Esophagus squamous epithelium (tissue), 5 donors: ENCODE data around the gene CLEC2L. TPM values are rescaled to one million over a fixed set of nuclear protein-coding genes. Genes with fewer than 3 reads are reported as not detected.
"Not testable (repeated sequence)": the region's sequence is repeated elsewhere in the genome, so short reads cannot be mapped to it uniquely, and the experiment has no call there.

Experiments
- DNase-seq: peaks from one replicate; lab custom pipeline; 2025; lab: John Stamatoyannopoulos, UW
- H3K27ac ChIP-seq, 4 donors: fragments of 200-600 bp; sonication (generic); one replicate each; pipeline ENCODE4 v1.5.1; 2016 to 2019; ENCODE audit warnings: mild to moderate bottlenecking in 1 of 4
- H3K27me3 ChIP-seq, 4 donors: fragments of 200-600 bp; sonication (generic); 1 replicate in 3 of 4; 2 replicates in 1 of 4; pipeline versions ENCODE4 v1.5.1 to v1.6.0; 2017 to 2021; ENCODE audit warnings: antibody characterized with exemption in 1 of 4
- H3K36me3 ChIP-seq, 3 donors: fragments of 200-600 bp; sonication (generic); one replicate each; pipeline ENCODE4 v1.5.1; 2016 to 2019
- H3K4me1 ChIP-seq, 3 donors: fragments of 200-600 bp; sonication (generic); one replicate each; pipeline ENCODE4 v1.5.1; 2017 to 2019
- H3K4me3 ChIP-seq, 4 donors: fragments of 200-600 bp; sonication (generic); 1 replicate in 3 of 4; 2 replicates in 1 of 4; pipeline ENCODE4 v1.5.1; 2016 to 2019; ENCODE audit warnings: mild to moderate bottlenecking in 2 of 4, moderate library complexity in 1 of 4
- H3K9me3 ChIP-seq, 3 donors: fragments of 200-600 bp; sonication (generic); one replicate each; pipeline ENCODE4 v1.5.1; 2016 to 2019
- POLR2A ChIP-seq, 4 donors: fragments of 450-650 bp; IDR thresholded peaks; one replicate each; pipeline ENCODE4 v1.6.1; 2017; ENCODE audit warnings: antibody characterized with exemption in 4 of 4, mild to moderate bottlenecking in 4 of 4, moderate library complexity in 3 of 4
- WGBS, 2 donors: methylation state at CpG; one replicate each; pipeline ENCODE4 v1.1.5; 2018; 5-methylcytosine and 5-hydroxymethylcytosine counted together
- intact Hi-C: fragments of 100-400 bp; cut with DNase I; formaldehyde crosslinking; loops from one replicate; pipeline ENCODE4 v1.15.0; 2022
- total RNA-seq, 4 donors: library from RNA; depleted of rRNA; stranded (reverse); fragments of >200 nt; gene quantifications; one replicate each; pipeline ENCODE4 v1.1.0, GENCODE V29; 2016
- TF ChIP-seq, protein P1 (sequence below), 6 experiments: fragments of 450-650 bp in 4 of 6; fragments of 200-600 bp in 2 of 6; sonication (generic) in 2 of 6; IDR thresholded peaks; one replicate each; pipeline ENCODE4 v1.5.1; 2016 to 2019; ENCODE audit warnings: antibody characterized with exemption in 6 of 6, mild to moderate bottlenecking in 4 of 6, moderate library complexity in 4 of 6
- donor health status: DM: yes; HTN: yes; CAD: no.

Gene CLEC2L
- total RNA-seq, 4 donors from 2014 or later: not detected

- H3K27me3 ChIP-seq: peaks cover 0 to 30% (median 0%) of the 10 kb centered on the region in 4 donors
- TF ChIP-seq, protein P1, sequence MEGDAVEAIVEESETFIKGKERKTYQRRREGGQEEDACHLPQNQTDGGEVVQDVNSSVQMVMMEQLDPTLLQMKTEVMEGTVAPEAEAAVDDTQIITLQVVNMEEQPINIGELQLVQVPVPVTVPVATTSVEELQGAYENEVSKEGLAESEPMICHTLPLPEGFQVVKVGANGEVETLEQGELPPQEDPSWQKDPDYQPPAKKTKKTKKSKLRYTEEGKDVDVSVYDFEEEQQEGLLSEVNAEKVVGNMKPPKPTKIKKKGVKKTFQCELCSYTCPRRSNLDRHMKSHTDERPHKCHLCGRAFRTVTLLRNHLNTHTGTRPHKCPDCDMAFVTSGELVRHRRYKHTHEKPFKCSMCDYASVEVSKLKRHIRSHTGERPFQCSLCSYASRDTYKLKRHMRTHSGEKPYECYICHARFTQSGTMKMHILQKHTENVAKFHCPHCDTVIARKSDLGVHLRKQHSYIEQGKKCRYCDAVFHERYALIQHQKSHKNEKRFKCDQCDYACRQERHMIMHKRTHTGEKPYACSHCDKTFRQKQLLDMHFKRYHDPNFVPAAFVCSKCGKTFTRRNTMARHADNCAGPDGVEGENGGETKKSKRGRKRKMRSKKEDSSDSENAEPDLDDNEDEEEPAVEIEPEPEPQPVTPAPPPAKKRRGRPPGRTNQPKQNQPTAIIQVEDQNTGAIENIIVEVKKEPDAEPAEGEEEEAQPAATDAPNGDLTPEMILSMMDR (IDR thresholded peaks at IDR 0.05): no peak
- TF ChIP-seq POLR2A (IDR thresholded peaks at IDR 0.05): no peak
- H3K36me3 ChIP-seq: no peaks in the 10 kb centered on the region
- H3K4me1 ChIP-seq: peaks cover 0 to 9% (median 0%) of the 10 kb centered on the region in 3 donors
- WGBS, 2 donors: 84 to 86% methylated on average over 15 to 16 of the region's 28 CpGs
- H3K4me3 ChIP-seq: no peak overlapping the region
- H3K9me3 ChIP-seq: no peaks in the 10 kb centered on the region
- H3K27ac ChIP-seq: no peak overlapping the region
- intact Hi-C loops: no loop called here
- DNase-seq: no peak
These were observed 19.0 kb downstream of the CLEC2L start for GRCh38 chr7:139542308-139543151.

GRCh38 chr7:139543801-139544603 is 20.5 kb downstream of the CLEC2L start:
- Histone ChIP-seq H3K4me3 (no peak overlapping the region), H3K36me3 (no peaks in the 10 kb centered on the region), H3K27me3 (peaks cover 0 to 30% (median 0%) of the 10 kb centered on the region in 4 donors), H3K4me1 (peaks cover 0 to 9% (median 0%) of the 10 kb centered on the region in 3 donors), H3K27ac (no peak overlapping the region), H3K9me3 (no peaks in the 10 kb centered on the region)
- 48 to 86% methylated on average over 4 to 11 of the region's 18 CpGs for WGBS, 2 donors
- no peak for TF ChIP-seq POLR2A (IDR thresholded peaks at IDR 0.05)
- TF ChIP-seq, protein P1 (IDR thresholded peaks at IDR 0.05): no peak
- DNase-seq: no peak
- intact Hi-C loops: no loop called here

GRCh38 chr7:139544645-139545044 is 21.2 kb downstream of the CLEC2L start:
- H3K27ac ChIP-seq: no peak overlapping the region
- H3K4me1 ChIP-seq: peaks cover 0 to 7% (median 0%) of the 10 kb centered on the region in 3 donors
- peaks cover 0 to 30% (median 0%) of the 10 kb centered on the region in 4 donors for H3K27me3 ChIP-seq
- no peak for DNase-seq
- H3K36me3 ChIP-seq: no peaks in the 10 kb centered on the region
- H3K4me3 ChIP-seq: no peak overlapping the region
- TF ChIP-seq POLR2A (IDR thresholded peaks at IDR 0.05): no peak
- TF ChIP-seq, protein P1 (IDR thresholded peaks at IDR 0.05): no peak
- H3K9me3 ChIP-seq: no peaks in the 10 kb centered on the region
- WGBS, 2 donors: no CpG with 5 or more reads among the region's 11 CpGs
- intact Hi-C loops: no loop called here

DNA sequence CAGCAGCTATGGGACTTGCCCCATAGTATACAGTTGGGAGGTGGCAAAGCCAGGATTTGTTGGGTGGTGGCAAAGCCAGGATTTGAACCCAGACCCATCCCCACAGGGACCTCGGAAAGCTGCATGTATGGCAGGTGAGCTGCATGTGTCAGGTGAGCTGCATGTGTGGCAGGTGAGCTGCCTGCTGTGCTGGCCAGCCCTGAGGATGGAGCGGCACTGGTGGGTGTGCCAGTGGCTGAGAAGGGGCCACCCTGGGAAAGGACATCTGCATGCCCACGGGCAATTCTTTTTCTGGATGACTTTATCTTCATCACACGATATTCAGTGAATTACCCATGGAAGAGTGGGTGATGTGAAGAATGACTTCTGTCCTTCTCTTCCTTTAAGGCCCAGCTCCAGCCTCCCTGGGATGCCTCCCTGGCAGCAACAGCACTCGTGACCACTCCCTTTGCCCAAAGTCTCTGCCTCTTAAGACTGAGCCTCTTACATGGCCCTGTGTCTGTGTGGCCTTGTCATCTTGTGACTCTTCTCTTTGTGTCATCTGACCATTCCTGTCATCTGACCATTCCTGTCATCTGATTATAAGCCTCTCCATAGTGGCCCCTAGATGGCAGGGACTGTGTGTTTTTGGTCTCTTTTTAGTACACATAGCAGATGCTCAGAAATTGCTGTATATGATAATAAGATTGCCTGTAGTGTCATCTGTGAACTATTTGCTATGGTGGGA is 25.0 kb downstream of the CLEC2L start:
- WGBS, 2 donors: 66 to 84% methylated on average over 3 of the region's 5 CpGs
- H3K9me3 ChIP-seq: no peaks in the 10 kb centered on the region

DNA sequence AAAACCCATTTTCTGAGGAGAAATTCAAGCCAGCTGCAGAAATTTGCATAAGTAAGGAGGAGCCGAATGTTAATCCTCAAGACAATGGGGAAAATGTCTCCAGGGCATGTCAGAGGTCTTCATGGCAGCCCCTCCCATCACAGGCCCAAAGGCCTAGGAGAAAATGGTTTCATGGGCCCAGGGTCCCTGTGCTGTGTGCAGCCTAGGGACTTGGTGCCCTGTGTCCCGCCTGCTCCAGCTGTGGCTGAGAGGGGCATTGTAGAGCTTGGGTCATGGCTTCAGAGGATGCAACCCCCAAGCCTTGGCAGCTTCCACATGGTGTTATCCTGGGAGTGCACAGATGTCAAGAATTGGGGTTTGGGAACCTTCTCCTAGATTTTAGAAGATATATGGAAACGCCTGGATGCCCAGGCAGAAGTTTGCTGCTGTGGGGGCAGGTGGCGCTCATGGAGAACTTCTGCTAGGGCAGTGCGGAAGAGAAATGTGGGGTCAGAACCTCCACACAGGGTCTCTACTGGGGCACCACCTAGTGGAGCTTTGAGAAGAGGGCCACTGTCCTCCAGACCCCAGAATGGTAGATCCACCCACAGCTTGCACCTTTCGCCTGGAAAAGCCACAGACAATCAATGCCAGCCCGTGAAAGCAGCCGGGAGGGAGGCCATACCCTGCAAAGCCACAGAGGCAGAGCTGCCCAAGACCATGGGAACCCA is 30.7 kb downstream of the CLEC2L start:
- H3K27me3 ChIP-seq, H3K27ac ChIP-seq, intact Hi-C loops, H3K36me3 ChIP-seq, H3K9me3 ChIP-seq, H3K4me3 ChIP-seq, DNase-seq, H3K4me1 ChIP-seq: not testable (repeated sequence)
- 83 to 90% methylated on average over 4 to 5 of the region's 8 CpGs for WGBS, 2 donors

More for the DNA sequence above, 25.0 kb downstream of the CLEC2L start:
- no peak overlapping the region for H3K4me3 ChIP-seq
- DNase-seq: no peak
- H3K4me1 ChIP-seq: no peaks in the 10 kb centered on the region
- no peak for TF ChIP-seq POLR2A (IDR thresholded peaks at IDR 0.05)
- TF ChIP-seq, protein P1 (IDR thresholded peaks at IDR 0.05): no peak
- peaks cover 0 to under 1% (median 0%) of the 10 kb centered on the region in 4 donors for H3K27me3 ChIP-seq
- no peaks in the 10 kb centered on the region for H3K36me3 ChIP-seq
- no peak overlapping the region for H3K27ac ChIP-seq
- intact Hi-C loops: no loop called here
